ENCODE data around the gene PRR20G. TPM values are rescaled to one million over a fixed set of nuclear protein-coding genes. Genes with fewer than 3 reads are reported as not detected.

The PRR20G gene
- total and polyA plus RNA-seq, 2 of the 8 experiments (the other 6 are each of a cell fraction or from before 2014, with no cell fraction given), result 0.24 TPM; not detected in 1

DNA sequence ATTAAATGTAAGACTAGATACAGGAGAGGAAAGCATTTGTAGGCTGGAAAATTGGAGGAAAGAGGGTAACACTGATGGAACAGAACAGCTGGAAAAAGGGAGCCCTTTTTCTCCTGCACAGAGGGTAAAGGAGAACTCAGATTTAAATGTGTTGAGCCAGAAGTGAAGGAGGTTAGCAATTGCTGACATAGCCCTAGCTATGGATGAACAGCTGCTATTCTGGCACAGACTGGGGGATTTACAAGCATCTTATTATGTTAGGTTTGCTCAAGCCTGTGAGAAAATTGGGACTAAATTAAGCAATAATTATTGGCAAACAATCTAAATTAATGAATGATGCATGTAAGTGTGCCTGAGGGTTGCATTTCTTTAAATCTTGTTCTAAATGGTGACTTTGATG is 40.6 kb upstream of the PRR20G start:
- no peak overlapping the region for H2BK12ac ChIP-seq (ENCODE audit: low read depth, low read length)
- no peak overlapping the region for H4K5ac ChIP-seq (ENCODE audit: insufficient read length, low read depth, low read length)
- peaks cover 3 to 6% of the 10 kb centered on the region in 2 experiments; a peak in 2 of 4 replicates for H3K9me3 ChIP-seq (ENCODE audit: insufficient read depth in 2 of 2, low read depth in 1 of 2, low read length in 1 of 2)
- H3K4ac ChIP-seq (replicated peaks; ENCODE audit: insufficient read length, low read depth, low read length), result no peak overlapping the region
- ChIA-PET POLR2A (ENCODE audit: partially characterized antibody) (no interaction called here), CTCF (ENCODE audit: partially characterized antibody) (interaction anchor here (0.6 to 1.1 kb wide), 3 partner anchors 14 to 399 kb away, joined by 3 to 8 read pairs (median 3); no protein-coding TSS in a partner anchor)
- FAIRE-seq (no peak), DNase-seq (ENCODE audit: low read depth in 1 of 2, low spot score in 2 of 2) (no peak)
- H3K14ac ChIP-seq (ENCODE audit: insufficient read length), result no peak overlapping the region
- H3K27ac ChIP-seq (ENCODE audit: low read depth, low read length), result no peak overlapping the region
- no peak overlapping the region for H3K56ac ChIP-seq (replicated peaks; ENCODE audit: insufficient read length, low read depth, low read length)
- H3K4me1 ChIP-seq (replicated peaks in 1 of 4; ENCODE audit: control insufficient read depth in 3 of 4, insufficient read depth in 4 of 4, low read length in 3 of 4), result no peaks in the 10 kb centered on the region
- no peak overlapping the region for H3K4me3 ChIP-seq (ENCODE audit: extremely low read depth in 1 of 4, insufficient read depth in 2 of 4, low read depth in 3 of 4, low read length in 4 of 4)
- no peak overlapping the region for H2AK5ac ChIP-seq (ENCODE audit: low read depth, low read length)
- H3K23me2 ChIP-seq (ENCODE audit: low read depth, low read length), result no peaks in the 10 kb centered on the region
- H3K18ac ChIP-seq (ENCODE audit: extremely low read depth, low read length), result no peak overlapping the region
- H2BK5ac ChIP-seq (ENCODE audit: low read depth, low read length), result no peak overlapping the region
- no peak overlapping the region for H4K91ac ChIP-seq (replicated peaks; ENCODE audit: insufficient read length, low read length)
- no peaks in the 10 kb centered on the region for H3K27me3 ChIP-seq (replicated peaks in 1 of 4; ENCODE audit: control insufficient read depth in 3 of 4, extremely low read depth in 1 of 4, insufficient read depth in 3 of 4, low read length in 3 of 4)
- no peak overlapping the region for H2AFZ ChIP-seq (ENCODE audit: low read length)
- no peaks in the 10 kb centered on the region for H4K20me1 ChIP-seq (replicated peaks in 1 of 2; ENCODE audit: control insufficient read depth in 1 of 2, insufficient read depth in 2 of 2, low read length in 2 of 2)
- H2BK20ac ChIP-seq (ENCODE audit: low read length), result no peak overlapping the region
- no peak overlapping the region for H4K8ac ChIP-seq (ENCODE audit: extremely low read depth, insufficient read depth, low read length)
- no peaks in the 10 kb centered on the region for H3K79me2 ChIP-seq (ENCODE audit: control insufficient read depth in 1 of 2, insufficient read depth in 2 of 2, low read length in 2 of 2)
- H3K79me1 ChIP-seq (ENCODE audit: low read depth, low read length), result no peaks in the 10 kb centered on the region
- H2BK120ac ChIP-seq (replicated peaks; ENCODE audit: low read depth, low read length), result no peak overlapping the region
- no peaks in the 10 kb centered on the region for H3K36me3 ChIP-seq (ENCODE audit: control insufficient read depth in 2 of 4, insufficient read depth in 4 of 4, low read length in 3 of 4)
- H2BK15ac ChIP-seq (ENCODE audit: low read length), result no peak overlapping the region
- no peak overlapping the region for H3K4me2 ChIP-seq (ENCODE audit: insufficient read depth in 1 of 2, low read depth in 2 of 2, low read length in 2 of 2)
- no peak overlapping the region for H3K23ac ChIP-seq (ENCODE audit: insufficient read length)
- H3K9ac ChIP-seq (replicated peaks in 1 of 4; ENCODE audit: extremely low read depth in 1 of 4, low read depth in 3 of 4, low read length in 3 of 4), result no peak overlapping the region
- TF ChIP-seq TAF1 (IDR thresholded peaks at IDR 0.05; ENCODE audit: low read depth, low read length) (no peak), ATF2 (IDR thresholded peaks at IDR 0.05; ENCODE audit: low read length) (no peak), BACH1 (IDR thresholded peaks at IDR 0.05; ENCODE audit: low read length) (no peak)
